ENCODE measurements around the gene ZC3H4. TPM values are rescaled to one million over a fixed set of nuclear protein-coding genes. Genes with fewer than 3 reads are reported as not detected.

The ZC3H4 gene
- total and polyA plus RNA-seq, 2 experiments from 2014 or later: 26.7 to 36.9 TPM

- Mint-ChIP-seq H3K4me1 (peaks cover 4% of the 10 kb centered on the region; the same call in 2 of the 3 replicates), H3K27ac (no peak overlapping the region), H3K9me3 (no peaks in the 10 kb centered on the region), H3K27me3 (ENCODE audit: insufficient read depth, low read depth, poor library complexity) (peaks cover 5% of the 10 kb centered on the region), H3K4me3 (no peak overlapping the region), H3K36me3 (ENCODE audit: low read depth) (no peaks in the 10 kb centered on the region)
- Histone ChIP-seq H3K27me3 (ENCODE audit: insufficient read depth) (no peaks in the 10 kb centered on the region), H3K4me1 (ENCODE audit: insufficient read depth) (no peaks in the 10 kb centered on the region), H2AFZ (no peak overlapping the region), H3K36me3 (ENCODE audit: insufficient read depth) (no peaks in the 10 kb centered on the region), H3K27ac (ENCODE audit: low read depth) (no peak overlapping the region), H3K79me2 (replicated peaks; ENCODE audit: insufficient read depth) (no peaks in the 10 kb centered on the region), H3K4me3 (no peak overlapping the region), H3F3A (replicated peaks; ENCODE audit: low read depth) (peaks cover 3% of the 10 kb centered on the region; the same call in 1 of the 2 replicates), H3K9me2 (ENCODE audit: insufficient read depth) (no peaks in the 10 kb centered on the region), H4K20me1 (replicated peaks; ENCODE audit: insufficient read depth) (no peaks in the 10 kb centered on the region), H3K4me2 (no peak overlapping the region)
- DNase-seq (ENCODE audit: low spot score): no peak
- TF ChIP-seq POLR2AphosphoS5 (IDR thresholded peaks at IDR 0.05; ENCODE audit: low read depth): no peak
- no peak for ATAC-seq
These were observed 9.1 kb upstream of the ZC3H4 start for GRCh38 chr19:47122359-47123335.

GRCh38 chr19:47120470-47121067, 7.0 kb upstream of the ZC3H4 start:
- H3K9me3 Mint-ChIP-seq: no peaks in the 10 kb centered on the region
- peaks cover 4% of the 10 kb centered on the region; the same call in 2 of the 3 replicates for H3K4me1 Mint-ChIP-seq
- Histone ChIP-seq H3K27me3 (ENCODE audit: insufficient read depth) (no peaks in the 10 kb centered on the region), H3K36me3 (ENCODE audit: insufficient read depth) (no peaks in the 10 kb centered on the region), H3K4me1 (ENCODE audit: insufficient read depth) (no peaks in the 10 kb centered on the region), H4K20me1 (replicated peaks; ENCODE audit: insufficient read depth) (no peaks in the 10 kb centered on the region), H3K4me2 (no peak overlapping the region), H2AFZ (no peak overlapping the region), H3F3A (replicated peaks; ENCODE audit: low read depth) (no peaks in the 10 kb centered on the region), H3K79me2 (replicated peaks; ENCODE audit: insufficient read depth) (no peaks in the 10 kb centered on the region), H3K27ac (ENCODE audit: low read depth) (no peak overlapping the region), H3K9me2 (ENCODE audit: insufficient read depth) (no peaks in the 10 kb centered on the region), H3K4me3 (no peak overlapping the region)
- ATAC-seq (no peak), DNase-seq (ENCODE audit: low spot score) (no peak)
- no peak overlapping the region for H3K4me3 Mint-ChIP-seq
- no peaks in the 10 kb centered on the region for H3K36me3 Mint-ChIP-seq (ENCODE audit: low read depth)
- H3K27ac Mint-ChIP-seq: no peak overlapping the region
- H3K27me3 Mint-ChIP-seq (ENCODE audit: insufficient read depth, low read depth, poor library complexity): peaks cover 5% of the 10 kb centered on the region
- TF ChIP-seq REST (IDR thresholded peaks at IDR 0.05; ENCODE audit: unreplicated experiment) (no peak), ZNF331 (CRISPR knock-in tag; IDR thresholded peaks at IDR 0.05; ENCODE audit: low read depth) (no peak), CTCF (conservative IDR thresholded peaks at IDR 0.05; ENCODE audit: low read depth in 2 of 2) (no peak), EZH2 (IDR thresholded peaks at IDR 0.05; ENCODE audit: low read depth, unreplicated experiment) (no peak), JUNB (IDR thresholded peaks at IDR 0.05; ENCODE audit: unreplicated experiment) (no peak), CREB1 (CRISPR knock-in tag; IDR thresholded peaks at IDR 0.05; ENCODE audit: low read depth) (no peak), ETS1 (IDR thresholded peaks at IDR 0.05) (no peak), NANOG (IDR thresholded peaks at IDR 0.05; ENCODE audit: borderline replicate concordance) (no peak), POLR2AphosphoS5 (IDR thresholded peaks at IDR 0.05; ENCODE audit: low read depth) (no peak), EZH2phosphoT487 (IDR thresholded peaks at IDR 0.05; ENCODE audit: unreplicated experiment) (no peak), ZNF114 (CRISPR knock-in tag; IDR thresholded peaks at IDR 0.05) (no peak)
